ENCODE data around the gene TACR1. TPM values are rescaled to one million over a fixed set of nuclear protein-coding genes. Genes with fewer than 3 reads are reported as not detected.

TACR1 gene
- polyA plus RNA-seq, 1 donor: 1.0 TPM

DNA sequence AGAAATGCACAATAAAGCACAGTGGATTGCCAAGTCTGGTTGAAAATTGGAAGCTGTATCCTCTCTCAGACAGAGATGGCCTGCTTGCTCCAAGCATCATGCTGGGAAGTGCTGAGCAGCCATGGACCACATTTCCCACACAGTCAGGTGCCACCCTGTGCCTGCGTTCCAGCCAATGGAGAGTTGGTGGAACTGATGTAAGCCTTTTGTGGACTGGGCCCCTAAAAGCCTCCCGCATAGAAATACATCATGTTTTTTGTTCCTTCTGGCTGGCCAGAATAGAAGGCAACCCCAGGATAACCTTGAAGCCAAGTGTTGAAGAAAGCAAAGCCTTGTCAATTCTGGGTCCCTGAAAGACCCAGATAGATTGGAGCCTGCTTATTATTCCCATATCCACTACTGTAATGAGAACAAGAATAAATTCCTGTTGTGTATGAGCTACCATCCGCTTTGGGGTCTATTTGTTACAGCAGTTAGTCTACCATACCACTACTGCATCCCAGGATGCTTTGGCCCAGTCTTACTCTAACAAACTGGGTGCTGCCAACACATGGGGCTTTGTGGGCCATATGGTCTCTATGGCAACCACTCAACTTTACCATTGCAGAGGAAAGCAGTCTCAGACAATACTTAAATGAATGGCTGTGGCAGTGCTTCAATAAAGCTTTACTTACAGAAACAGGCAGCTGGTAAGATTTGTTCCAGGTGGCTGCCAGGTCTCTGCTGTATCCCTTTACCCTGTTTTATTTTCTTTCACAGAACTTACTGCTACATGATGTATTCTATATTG is 175.5 kb downstream of the TACR1 start:
- no peak for DNase-seq
- Histone ChIP-seq H3K4me1 (ENCODE audit: control insufficient read depth, insufficient read depth, low read length) (no peaks in the 10 kb centered on the region), H3K27ac (ENCODE audit: low read length) (no peak overlapping the region), H3K36me3 (ENCODE audit: control insufficient read depth, insufficient read depth, low read length) (no peaks in the 10 kb centered on the region), H3K27me3 (ENCODE audit: control insufficient read depth, insufficient read depth, low read length) (no peaks in the 10 kb centered on the region), H3K9me3 (ENCODE audit: control insufficient read depth, low read depth, low read length) (no peaks in the 10 kb centered on the region), H3K4me3 (ENCODE audit: low read length) (no peak overlapping the region)
- no CpG with 5 or more reads among the region's 3 CpGs for WGBS (ENCODE audit: insufficient coverage, low lambda C conversion rate)

DNA sequence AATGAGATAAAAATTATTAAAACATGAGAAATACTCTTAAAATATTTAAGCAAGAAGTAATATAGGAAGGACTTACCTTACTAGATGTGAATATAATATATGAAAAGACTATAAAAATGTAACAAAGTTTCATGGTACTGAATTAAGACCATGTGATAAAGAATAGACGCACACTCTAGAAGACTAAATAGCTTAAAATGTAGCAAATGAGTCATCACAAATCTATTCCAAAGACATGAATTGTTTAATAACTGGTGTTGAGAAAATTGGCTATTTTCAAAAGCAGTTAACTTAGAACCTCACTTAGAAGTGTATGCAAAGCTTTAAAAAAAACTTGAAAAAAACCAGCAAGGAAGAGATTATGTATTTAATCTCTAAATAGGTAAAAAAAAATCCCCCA is 176.8 kb downstream of the TACR1 start:
- no peak overlapping the region for H3K4me3 ChIP-seq (ENCODE audit: low read length)
- H3K27ac ChIP-seq (ENCODE audit: low read length): no peak overlapping the region
- no peaks in the 10 kb centered on the region for H3K36me3 ChIP-seq (ENCODE audit: control insufficient read depth, insufficient read depth, low read length)
- no peaks in the 10 kb centered on the region for H3K9me3 ChIP-seq (ENCODE audit: control insufficient read depth, low read depth, low read length)
- no peak for DNase-seq
- WGBS (ENCODE audit: insufficient coverage, low lambda C conversion rate): 80% methylated on average over 1 of the region's 1 CpG
- H3K27me3 ChIP-seq (ENCODE audit: control insufficient read depth, insufficient read depth, low read length): no peaks in the 10 kb centered on the region
- H3K4me1 ChIP-seq (ENCODE audit: control insufficient read depth, insufficient read depth, low read length): no peaks in the 10 kb centered on the region

DNA sequence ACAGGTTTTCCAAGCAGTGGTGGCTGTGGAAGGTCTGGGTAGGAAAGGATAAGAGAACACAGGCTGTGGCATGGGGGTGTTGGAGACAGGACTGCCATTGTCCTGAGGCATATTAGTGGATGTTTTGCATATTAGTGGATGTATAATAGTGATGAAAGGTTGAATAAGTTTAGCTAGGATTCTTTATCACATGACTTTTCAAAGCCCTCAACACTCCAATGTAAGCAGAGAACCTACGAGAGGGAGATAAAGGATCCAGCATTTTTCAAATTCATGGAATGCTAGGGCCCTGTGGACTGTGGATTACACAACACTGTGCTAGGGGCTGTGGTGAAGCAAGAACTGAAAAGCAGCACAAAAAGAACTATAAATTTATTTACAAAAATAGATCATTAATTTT is 177.6 kb downstream of the TACR1 start:
- DNase-seq: no peak
- H3K4me3 ChIP-seq (ENCODE audit: low read length): no peak overlapping the region
- H3K4me1 ChIP-seq (ENCODE audit: control insufficient read depth, insufficient read depth, low read length): no peaks in the 10 kb centered on the region
- no peaks in the 10 kb centered on the region for H3K27me3 ChIP-seq (ENCODE audit: control insufficient read depth, insufficient read depth, low read length)
- no peak overlapping the region for H3K27ac ChIP-seq (ENCODE audit: low read length)
- no peaks in the 10 kb centered on the region for H3K36me3 ChIP-seq (ENCODE audit: control insufficient read depth, insufficient read depth, low read length)
- WGBS (ENCODE audit: insufficient coverage, low lambda C conversion rate): no CpG with 5 or more reads among the region's 1 CpG
- no peaks in the 10 kb centered on the region for H3K9me3 ChIP-seq (ENCODE audit: control insufficient read depth, low read depth, low read length)

GRCh38 chr2:75020476-75020875 is 178.8 kb downstream of the TACR1 start:
- 40% methylated on average over 1 of the region's 11 CpGs for WGBS (ENCODE audit: insufficient coverage, low lambda C conversion rate)
- H3K4me3 ChIP-seq (ENCODE audit: low read length): no peak overlapping the region
- no peak for DNase-seq

GRCh38 chr2:75019790-75020189 is 179.5 kb downstream of the TACR1 start:
- 75% methylated on average over 1 of the region's 2 CpGs for WGBS (ENCODE audit: insufficient coverage, low lambda C conversion rate)
- Histone ChIP-seq H3K4me3 (ENCODE audit: low read length) (no peak overlapping the region), H3K9me3 (ENCODE audit: control insufficient read depth, low read depth, low read length) (no peaks in the 10 kb centered on the region), H3K4me1 (ENCODE audit: control insufficient read depth, insufficient read depth, low read length) (no peaks in the 10 kb centered on the region), H3K27me3 (ENCODE audit: control insufficient read depth, insufficient read depth, low read length) (no peaks in the 10 kb centered on the region), H3K36me3 (ENCODE audit: control insufficient read depth, insufficient read depth, low read length) (no peaks in the 10 kb centered on the region), H3K27ac (ENCODE audit: low read length) (no peak overlapping the region)
- DNase-seq: no peak

More at GRCh38 chr2:75020476-75020875, 178.8 kb downstream of the TACR1 start:
- H3K36me3 ChIP-seq (ENCODE audit: control insufficient read depth, insufficient read depth, low read length): no peaks in the 10 kb centered on the region
- no peaks in the 10 kb centered on the region for H3K4me1 ChIP-seq (ENCODE audit: control insufficient read depth, insufficient read depth, low read length)
- H3K27me3 ChIP-seq (ENCODE audit: control insufficient read depth, insufficient read depth, low read length): no peaks in the 10 kb centered on the region
- H3K9me3 ChIP-seq (ENCODE audit: control insufficient read depth, low read depth, low read length): no peaks in the 10 kb centered on the region
- no peak overlapping the region for H3K27ac ChIP-seq (ENCODE audit: low read length)

GRCh38 chr2:75018162-75018561 is 181.2 kb downstream of the TACR1 start:
- Histone ChIP-seq H3K4me3 (ENCODE audit: low read length) (no peak overlapping the region), H3K27me3 (ENCODE audit: control insufficient read depth, insufficient read depth, low read length) (no peaks in the 10 kb centered on the region), H3K4me1 (ENCODE audit: control insufficient read depth, insufficient read depth, low read length) (no peaks in the 10 kb centered on the region), H3K9me3 (ENCODE audit: control insufficient read depth, low read depth, low read length) (no peaks in the 10 kb centered on the region), H3K36me3 (ENCODE audit: control insufficient read depth, insufficient read depth, low read length) (no peaks in the 10 kb centered on the region), H3K27ac (ENCODE audit: low read length) (no peak overlapping the region)
- no peak for DNase-seq
- 83% methylated on average over 1 of the region's 2 CpGs for WGBS (ENCODE audit: insufficient coverage, low lambda C conversion rate)

DNA sequence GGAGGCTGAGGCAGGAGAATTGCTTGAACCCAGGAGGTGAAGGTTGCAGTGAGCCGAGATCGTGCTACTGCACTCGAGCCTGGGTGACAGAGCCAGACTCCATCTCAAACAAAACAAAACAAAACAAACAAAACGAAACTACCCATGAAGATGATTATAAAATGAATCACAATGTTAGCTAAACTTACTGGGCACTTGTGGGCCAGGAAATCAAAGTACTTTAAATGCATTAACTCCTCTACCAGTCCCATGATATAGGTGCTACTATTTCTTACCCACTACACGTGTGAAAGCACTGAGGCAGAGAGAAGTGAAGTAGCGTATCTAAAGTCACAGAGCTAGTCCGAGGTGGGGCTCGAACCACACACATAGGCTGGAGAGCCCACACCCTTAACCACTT is 187.2 kb downstream of the TACR1 start:
- Histone ChIP-seq H3K4me1 (ENCODE audit: control insufficient read depth, insufficient read depth, low read length) (no peaks in the 10 kb centered on the region), H3K36me3 (ENCODE audit: control insufficient read depth, insufficient read depth, low read length) (no peaks in the 10 kb centered on the region), H3K27ac (ENCODE audit: low read length) (no peak overlapping the region), H3K27me3 (ENCODE audit: control insufficient read depth, insufficient read depth, low read length) (no peaks in the 10 kb centered on the region), H3K4me3 (ENCODE audit: low read length) (no peak overlapping the region), H3K9me3 (ENCODE audit: control insufficient read depth, low read depth, low read length) (no peaks in the 10 kb centered on the region)
- 67% methylated on average over 1 of the region's 8 CpGs for WGBS (ENCODE audit: insufficient coverage, low lambda C conversion rate)
- DNase-seq: no peak

GRCh38 chr2:75010571-75010970 is 188.7 kb downstream of the TACR1 start:
- H3K4me3 ChIP-seq (ENCODE audit: low read length): no peak overlapping the region
- no CpG with 5 or more reads among the region's 1 CpG for WGBS (ENCODE audit: insufficient coverage, low lambda C conversion rate)
- no peaks in the 10 kb centered on the region for H3K9me3 ChIP-seq (ENCODE audit: control insufficient read depth, low read depth, low read length)
- no peaks in the 10 kb centered on the region for H3K4me1 ChIP-seq (ENCODE audit: control insufficient read depth, insufficient read depth, low read length)
- no peaks in the 10 kb centered on the region for H3K27me3 ChIP-seq (ENCODE audit: control insufficient read depth, insufficient read depth, low read length)
- DNase-seq: no peak
- no peak overlapping the region for H3K27ac ChIP-seq (ENCODE audit: low read length)
- H3K36me3 ChIP-seq (ENCODE audit: control insufficient read depth, insufficient read depth, low read length): no peaks in the 10 kb centered on the region

DNA sequence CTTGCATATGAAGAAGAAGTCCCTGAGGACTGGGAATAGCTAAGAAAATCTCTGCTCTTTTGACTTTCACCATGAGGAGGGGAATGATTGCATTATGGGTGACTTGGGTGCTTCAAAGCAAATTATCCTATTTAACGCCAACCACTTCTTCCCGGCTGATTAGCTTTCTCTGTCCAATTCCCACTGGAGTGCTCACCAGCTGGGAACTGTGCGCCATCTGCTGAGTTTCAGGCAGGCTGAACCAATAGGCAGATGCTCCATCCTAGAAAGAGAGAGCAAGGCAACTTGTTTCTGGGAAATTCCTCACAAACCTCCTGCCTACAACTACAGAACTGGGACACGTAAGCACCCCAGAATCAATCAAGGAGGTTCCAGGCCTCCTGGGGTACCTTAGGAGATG is 191.5 kb downstream of the TACR1 start:
- Histone ChIP-seq H3K36me3 (ENCODE audit: control insufficient read depth, insufficient read depth, low read length) (no peaks in the 10 kb centered on the region), H3K27me3 (ENCODE audit: control insufficient read depth, insufficient read depth, low read length) (no peaks in the 10 kb centered on the region), H3K4me3 (ENCODE audit: low read length) (no peak overlapping the region), H3K27ac (ENCODE audit: low read length) (no peak overlapping the region), H3K9me3 (ENCODE audit: control insufficient read depth, low read depth, low read length) (no peaks in the 10 kb centered on the region), H3K4me1 (ENCODE audit: control insufficient read depth, insufficient read depth, low read length) (peaks cover 15% of the 10 kb centered on the region)
- no peak for DNase-seq
- no CpG with 5 or more reads among the region's 4 CpGs for WGBS (ENCODE audit: insufficient coverage, low lambda C conversion rate)

DNA sequence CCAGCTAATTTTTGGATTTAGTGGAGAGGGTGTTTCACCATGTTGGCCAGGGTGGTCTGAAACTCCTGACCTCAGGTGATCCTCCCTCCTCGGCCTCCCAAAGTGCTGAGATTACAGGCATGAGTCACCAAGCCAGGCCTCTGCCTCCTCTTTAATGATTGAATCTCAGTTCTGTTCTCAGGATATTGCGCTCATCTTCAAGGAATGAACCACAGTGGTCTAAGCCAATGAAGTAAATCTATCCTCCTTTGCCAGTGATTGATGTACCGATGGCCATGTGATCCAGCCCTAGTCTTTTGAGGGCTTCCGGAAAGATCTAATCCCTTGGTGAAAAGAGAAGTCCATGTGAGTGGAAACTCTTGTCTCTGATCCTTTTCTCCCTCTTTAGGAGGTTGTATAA is 192.3 kb downstream of the TACR1 start:
- no peaks in the 10 kb centered on the region for H3K27me3 ChIP-seq (ENCODE audit: control insufficient read depth, insufficient read depth, low read length)

DNA sequence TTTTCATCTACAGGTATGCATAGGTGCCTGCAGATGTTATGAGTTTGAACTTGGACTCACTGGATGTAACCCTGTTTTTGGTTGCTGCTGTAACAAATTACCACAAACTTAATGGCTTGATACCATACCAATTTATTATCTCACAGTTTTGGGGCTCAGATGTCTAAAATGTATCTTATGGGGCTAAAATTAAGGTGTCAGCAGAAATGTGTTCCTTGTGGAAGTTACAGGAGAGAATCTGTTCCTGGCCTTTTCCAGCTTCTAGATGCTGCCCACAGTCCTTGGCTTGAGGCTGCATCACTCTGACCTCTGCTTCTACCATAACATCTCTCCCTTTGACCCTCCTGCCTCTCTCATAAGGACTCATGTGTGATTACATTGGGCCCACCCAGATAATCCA is 193.3 kb downstream of the TACR1 start:
- no peaks in the 10 kb centered on the region for H3K9me3 ChIP-seq (ENCODE audit: control insufficient read depth, low read depth, low read length)
- H3K27me3 ChIP-seq (ENCODE audit: control insufficient read depth, insufficient read depth, low read length): no peaks in the 10 kb centered on the region
- peaks cover 21% of the 10 kb centered on the region for H3K4me1 ChIP-seq (ENCODE audit: control insufficient read depth, insufficient read depth, low read length)
- H3K4me3 ChIP-seq (ENCODE audit: low read length): no peak overlapping the region
- no peak overlapping the region for H3K27ac ChIP-seq (ENCODE audit: low read length)
- no peaks in the 10 kb centered on the region for H3K36me3 ChIP-seq (ENCODE audit: control insufficient read depth, insufficient read depth, low read length)
- DNase-seq: no peak

More for the DNA sequence above, 192.3 kb downstream of the TACR1 start:
- H3K9me3 ChIP-seq (ENCODE audit: control insufficient read depth, low read depth, low read length): no peaks in the 10 kb centered on the region
- peaks cover 16% of the 10 kb centered on the region for H3K4me1 ChIP-seq (ENCODE audit: control insufficient read depth, insufficient read depth, low read length)
- no peak for DNase-seq
- WGBS (ENCODE audit: insufficient coverage, low lambda C conversion rate): no CpG with 5 or more reads among the region's 4 CpGs
- H3K4me3 ChIP-seq (ENCODE audit: low read length): no peak overlapping the region
- no peak overlapping the region for H3K27ac ChIP-seq (ENCODE audit: low read length)
- H3K36me3 ChIP-seq (ENCODE audit: control insufficient read depth, insufficient read depth, low read length): no peaks in the 10 kb centered on the region

Measured in large intestine (tissue), 3 donors.